Stomach (tissue), 9 donors: ENCODE results near the gene PLXND1. TPM values are rescaled to one million over a fixed set of nuclear protein-coding genes. Genes with fewer than 3 reads are reported as not detected.

Experiments used
- DNase-seq, 2 donors: peaks; one replicate each; pipeline versions ENCODE4 v3.0.0 to v3.0.0-alpha.2; 2013 to 2019
- H3K27ac ChIP-seq, 5 donors: fragments of 200-600 bp in 4 of 5; sonication (generic) in 4 of 5; one replicate each; pipeline ENCODE4 v1.5.1; 2013 to 2019; ENCODE audit warnings: mild to moderate bottlenecking in 1 of 5, moderate library complexity in 1 of 5
- H3K27me3 ChIP-seq, 3 donors: fragments of 200-600 bp; sonication (generic); one replicate each; pipeline ENCODE4 v1.5.1; 2017 to 2019; ENCODE audit warnings: mixed run types in 1 of 3
- H3K36me3 ChIP-seq, 4 donors: fragments of 200-600 bp; sonication (generic); 1 replicate in 3 of 4; 2 replicates in 1 of 4; pipeline ENCODE4 v1.5.1; 2016 to 2019
- H3K4me1 ChIP-seq, 4 donors: fragments of 200-600 bp; sonication (generic); one replicate each; pipeline ENCODE4 v1.5.1; 2016 to 2019
- H3K4me3 ChIP-seq, 4 donors: fragments of 200-600 bp; sonication (generic) in 3 of 4; one replicate each; pipeline ENCODE4 v1.5.1; 2016 to 2019; ENCODE audit warnings: mild to moderate bottlenecking in 1 of 4
- H3K9me3 ChIP-seq, 4 donors: fragments of 200-600 bp; sonication (generic); one replicate each; pipeline ENCODE4 v1.5.1; 2016 to 2019
- EP300 ChIP-seq: sonication (generic); formaldehyde crosslinking; IDR thresholded peaks from one replicate; pipeline ENCODE4 v1.6.1; 2017; ENCODE audit warnings: antibody characterized with exemption
- POLR2A ChIP-seq, 4 donors: fragments of 450-650 bp; IDR thresholded peaks; one replicate each; pipeline ENCODE4 v1.6.1; 2016; ENCODE audit warnings: antibody characterized with exemption in 4 of 4, control low read depth in 2 of 4, mild to moderate bottlenecking in 1 of 4, moderate library complexity in 1 of 4
- POLR2AphosphoS5 ChIP-seq, 3 donors: sonication (generic); formaldehyde crosslinking; IDR thresholded peaks; one replicate each; pipeline ENCODE4 v1.6.1; 2016; ENCODE audit warnings: antibody characterized with exemption in 3 of 3
- WGBS, 5 donors: extraction: QIAGEN DNeasy Blood & Tissue Kit in 3 of 5; methylation state at CpG; one replicate each; pipeline versions ENCODE4 v1.1.5 to v1.1.7; 2013 to 2018; 5-methylcytosine and 5-hydroxymethylcytosine counted together
- intact Hi-C: fragments of 100-400 bp; cut with DNase I; formaldehyde crosslinking; loops from one replicate; pipeline ENCODE4 v1.15.1; 2023; ENCODE audit warnings: low total_unique reads
- polyA plus RNA-seq, 3 donors: library from polyadenylated mRNA; stranded (reverse); fragments of 200-250 nt; gene quantifications; one replicate each; pipeline ENCODE4 v1.2.3, GENCODE V29; 2013
- total RNA-seq, 5 donors: library from RNA; depleted of rRNA; stranded (reverse); fragments of >200 nt; gene quantifications; one replicate each; pipeline versions ENCODE4 v1.1.0 to v1.2.3, GENCODE V29; 2014 to 2016
- TF ChIP-seq, protein P1 (sequence below), 7 experiments: fragments of 450-650 bp in 4 of 7; fragments of 200-600 bp in 3 of 7; sonication (generic) in 3 of 7; IDR thresholded peaks; one replicate each; pipeline ENCODE4 v1.5.1; 2016 to 2019; ENCODE audit warnings: antibody characterized with exemption in 7 of 7, control low read depth in 2 of 7, mild to moderate bottlenecking in 1 of 7
- donor health status: healthy with polysubstance abuse.
- donor health status: Bipolar disorder and iron deficiency.
- donor health status: healthy.

The PLXND1 gene
- total and polyA plus RNA-seq, 8 donors, result 22.6 to 251 (median 58.6) TPM

DNA sequence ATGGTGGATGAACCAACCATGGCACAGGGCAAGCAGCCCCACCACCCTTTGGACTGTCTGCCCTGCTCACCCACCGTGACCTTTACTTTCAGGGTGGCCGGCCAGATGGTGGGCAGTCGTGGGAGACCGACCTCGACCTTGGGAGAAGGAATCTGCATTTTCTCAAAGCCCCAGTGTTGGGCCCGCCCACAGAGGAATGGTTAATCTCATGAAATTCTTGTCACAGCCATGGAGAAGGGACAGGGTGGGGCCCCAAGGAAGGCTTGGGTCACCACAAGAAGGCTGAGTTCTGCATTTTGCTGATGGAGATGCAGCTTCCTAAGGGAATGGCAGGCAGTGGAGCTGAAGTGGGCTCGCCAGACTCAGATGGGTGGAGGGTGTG is 2.9 kb downstream of the PLXND1 start:
- Histone ChIP-seq H3K36me3 (peaks cover 0 to 3% (median 0%) of the 10 kb centered on the region in 4 donors), H3K27me3 (peaks cover 0 to 18% (median 0%) of the 10 kb centered on the region in 3 donors), H3K4me3 (peak overlapping the region; percentile 60 to 73 (median 64)), H3K4me1 (peaks cover 59 to 95% (median 80%) of the 10 kb centered on the region in 4 donors), H3K27ac (peak overlapping the region; percentile 20 to 87 (median 83)), H3K9me3 (no peaks in the 10 kb centered on the region)
- no peak for DNase-seq
- intact Hi-C loops, result no loop called here
- 61 to 69% (median 64%) methylated on average over 7 of the region's 7 CpGs for WGBS, 5 donors
- TF ChIP-seq, protein P1, sequence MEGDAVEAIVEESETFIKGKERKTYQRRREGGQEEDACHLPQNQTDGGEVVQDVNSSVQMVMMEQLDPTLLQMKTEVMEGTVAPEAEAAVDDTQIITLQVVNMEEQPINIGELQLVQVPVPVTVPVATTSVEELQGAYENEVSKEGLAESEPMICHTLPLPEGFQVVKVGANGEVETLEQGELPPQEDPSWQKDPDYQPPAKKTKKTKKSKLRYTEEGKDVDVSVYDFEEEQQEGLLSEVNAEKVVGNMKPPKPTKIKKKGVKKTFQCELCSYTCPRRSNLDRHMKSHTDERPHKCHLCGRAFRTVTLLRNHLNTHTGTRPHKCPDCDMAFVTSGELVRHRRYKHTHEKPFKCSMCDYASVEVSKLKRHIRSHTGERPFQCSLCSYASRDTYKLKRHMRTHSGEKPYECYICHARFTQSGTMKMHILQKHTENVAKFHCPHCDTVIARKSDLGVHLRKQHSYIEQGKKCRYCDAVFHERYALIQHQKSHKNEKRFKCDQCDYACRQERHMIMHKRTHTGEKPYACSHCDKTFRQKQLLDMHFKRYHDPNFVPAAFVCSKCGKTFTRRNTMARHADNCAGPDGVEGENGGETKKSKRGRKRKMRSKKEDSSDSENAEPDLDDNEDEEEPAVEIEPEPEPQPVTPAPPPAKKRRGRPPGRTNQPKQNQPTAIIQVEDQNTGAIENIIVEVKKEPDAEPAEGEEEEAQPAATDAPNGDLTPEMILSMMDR (IDR thresholded peaks at IDR 0.05), result no peak
- TF ChIP-seq POLR2A (IDR thresholded peaks at IDR 0.05) (no peak), EP300 (no peak), POLR2AphosphoS5 (IDR thresholded peaks at IDR 0.05) (no peak)

DNA sequence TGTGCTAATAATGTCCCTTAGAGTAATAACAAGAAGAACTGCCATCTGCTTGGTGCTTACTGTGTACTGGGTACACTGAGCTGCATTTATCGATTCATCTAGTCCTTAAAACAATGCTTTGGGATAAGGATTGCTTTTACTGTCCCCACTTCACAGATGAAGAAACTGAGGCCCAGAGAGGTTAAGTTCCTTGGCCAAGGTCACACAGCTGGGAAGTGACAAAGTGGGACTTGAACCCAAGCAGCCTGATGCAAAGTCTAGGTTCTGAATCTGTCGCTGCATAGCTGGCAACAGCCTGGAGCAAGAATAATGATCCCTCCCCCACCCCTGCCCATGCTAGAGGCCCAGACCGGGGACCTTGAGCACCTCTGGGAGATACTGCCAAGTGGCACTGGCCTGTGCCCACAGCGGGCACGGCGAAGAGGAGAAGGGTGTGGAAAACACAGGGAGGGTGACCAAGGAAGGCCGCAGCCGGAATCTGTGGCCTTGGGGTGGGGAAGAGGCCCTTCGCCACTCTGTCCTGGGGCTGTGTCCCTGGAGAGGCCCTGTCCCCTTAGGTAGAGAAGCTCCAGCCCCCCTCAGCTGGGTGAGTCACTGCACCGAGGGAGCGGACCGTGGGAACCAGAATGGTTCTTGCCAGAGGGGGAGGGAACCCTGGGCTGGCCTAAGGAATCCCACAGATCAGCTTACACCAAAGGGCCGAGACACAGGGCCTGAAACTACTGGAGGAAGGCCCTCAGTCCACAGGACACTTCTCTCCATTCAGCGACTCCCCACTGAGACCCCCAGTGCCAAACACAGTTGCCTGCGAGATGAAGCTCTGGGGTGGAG is 3.5 kb downstream of the PLXND1 start:
- WGBS, 5 donors, result 55 to 65% (median 58%) methylated on average over 13 to 15 of the region's 15 CpGs
- Histone ChIP-seq H3K4me3 (peak overlapping the region; percentile 60 to 73 (median 64)), H3K27ac (peak overlapping the region; percentile 33 to 87 (median 83)), H3K27me3 (peaks cover 0 to 18% (median 0%) of the 10 kb centered on the region in 3 donors), H3K4me1 (peaks cover 59 to 95% (median 81%) of the 10 kb centered on the region in 4 donors), H3K36me3 (peaks cover 0 to 3% (median 0%) of the 10 kb centered on the region in 4 donors), H3K9me3 (no peaks in the 10 kb centered on the region)
- TF ChIP-seq EP300 (no peak), POLR2AphosphoS5 (IDR thresholded peaks at IDR 0.05) (peak in 1 of 3 donors; percentile 31), POLR2A (IDR thresholded peaks at IDR 0.05) (no peak)
- TF ChIP-seq, protein P1 (IDR thresholded peaks at IDR 0.05), result no peak
- DNase-seq, result peak in 1 of 2 donors; percentile 86
- intact Hi-C loops, result no loop called here

DNA sequence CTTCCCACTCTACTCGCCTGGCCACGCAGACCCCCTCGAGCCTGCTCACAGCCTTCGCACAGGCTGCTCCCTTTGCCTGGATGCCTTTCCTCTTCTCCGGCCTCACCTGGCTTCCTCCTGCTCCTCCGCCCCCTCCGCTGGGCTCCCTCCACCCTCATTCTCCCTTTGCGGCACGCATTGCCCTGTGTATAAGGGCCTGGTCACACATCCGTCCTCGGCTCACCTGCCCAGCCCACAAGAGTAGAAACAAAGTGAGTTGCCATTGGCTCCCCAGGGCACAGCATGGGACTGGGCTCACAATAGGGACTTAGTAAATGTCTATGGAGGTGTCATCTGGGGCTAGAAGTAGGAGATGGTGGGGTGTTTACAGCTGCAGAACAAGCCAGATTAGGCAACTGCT is 4.2 kb downstream of the PLXND1 start:
- Histone ChIP-seq H3K27me3 (peaks cover 0 to 18% (median 0%) of the 10 kb centered on the region in 3 donors), H3K27ac (peak overlapping the region in 4 of 5 donors; percentile 72 to 87 (median 84)), H3K9me3 (no peaks in the 10 kb centered on the region), H3K36me3 (peaks cover 0 to 3% (median 0%) of the 10 kb centered on the region in 4 donors), H3K4me3 (peak overlapping the region in 2 of 4 donors; percentile 60 to 67), H3K4me1 (peaks cover 61 to 95% (median 81%) of the 10 kb centered on the region in 4 donors)
- 76 to 89% (median 83%) methylated on average over 10 to 11 of the region's 11 CpGs for WGBS, 5 donors
- no peak for DNase-seq
- intact Hi-C loops, result no loop called here
- no peak for TF ChIP-seq POLR2A (IDR thresholded peaks at IDR 0.05)

DNA sequence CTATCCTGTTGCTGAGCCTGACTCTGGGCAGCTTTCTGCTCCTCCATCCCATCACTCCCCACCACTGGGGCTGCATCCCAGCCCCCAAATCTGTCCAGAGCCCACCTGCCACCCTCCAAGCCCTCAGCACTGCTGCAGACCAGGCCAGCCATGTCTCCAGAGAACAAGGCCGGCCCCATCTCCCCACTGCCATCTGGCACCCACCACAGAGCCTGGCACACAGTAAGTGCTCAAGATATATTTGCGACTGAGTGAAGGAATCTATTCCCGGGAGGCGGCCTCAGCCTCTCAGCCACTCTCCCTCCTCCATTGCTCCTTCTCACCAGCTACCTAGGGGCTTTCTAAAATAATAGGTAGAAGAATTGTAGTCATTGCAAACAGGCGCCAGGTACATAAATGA is 4.8 kb downstream of the PLXND1 start:
- H3K4me3 ChIP-seq, result no peak overlapping the region
- intact Hi-C loops, result no loop called here

More for the DNA sequence above, 4.8 kb downstream of the PLXND1 start:
- Histone ChIP-seq H3K27me3 (peaks cover 0 to 18% (median 0%) of the 10 kb centered on the region in 3 donors), H3K9me3 (no peaks in the 10 kb centered on the region), H3K36me3 (peaks cover 0 to 3% (median 0%) of the 10 kb centered on the region in 4 donors), H3K27ac (peak overlapping the region in 3 of 5 donors; percentile 83 to 87 (median 85)), H3K4me1 (peaks cover 62 to 96% (median 83%) of the 10 kb centered on the region in 4 donors)
- TF ChIP-seq POLR2AphosphoS5 (IDR thresholded peaks at IDR 0.05), result no peak
- TF ChIP-seq EP300, result no peak
- no peak for TF ChIP-seq POLR2A (IDR thresholded peaks at IDR 0.05)
- TF ChIP-seq, protein P1 (IDR thresholded peaks at IDR 0.05), result no peak
- WGBS, 5 donors, result 78 to 94% (median 87%) methylated on average over 5 of the region's 5 CpGs
- no peak for DNase-seq
